Stimulated activated CD8-positive, alpha-beta memory T cell treated with anti-CD3 and anti-CD28 coated beads, Interleukin-15, amount 100 ng/mL, for 4 hours (primary cell): ENCODE measurements around the gene KLHDC7B.
"Not testable (repeated sequence)": the region's sequence is repeated elsewhere in the genome, so short reads cannot be mapped to it uniquely, and the experiment has no call there.

Experiments
- DNase-seq, 2 donors: peaks; one replicate each; pipeline ENCODE4 v3.0.0-alpha.2; 2020; ENCODE audit warnings: low read depth in 2 of 2

Gene KLHDC7B

DNA sequence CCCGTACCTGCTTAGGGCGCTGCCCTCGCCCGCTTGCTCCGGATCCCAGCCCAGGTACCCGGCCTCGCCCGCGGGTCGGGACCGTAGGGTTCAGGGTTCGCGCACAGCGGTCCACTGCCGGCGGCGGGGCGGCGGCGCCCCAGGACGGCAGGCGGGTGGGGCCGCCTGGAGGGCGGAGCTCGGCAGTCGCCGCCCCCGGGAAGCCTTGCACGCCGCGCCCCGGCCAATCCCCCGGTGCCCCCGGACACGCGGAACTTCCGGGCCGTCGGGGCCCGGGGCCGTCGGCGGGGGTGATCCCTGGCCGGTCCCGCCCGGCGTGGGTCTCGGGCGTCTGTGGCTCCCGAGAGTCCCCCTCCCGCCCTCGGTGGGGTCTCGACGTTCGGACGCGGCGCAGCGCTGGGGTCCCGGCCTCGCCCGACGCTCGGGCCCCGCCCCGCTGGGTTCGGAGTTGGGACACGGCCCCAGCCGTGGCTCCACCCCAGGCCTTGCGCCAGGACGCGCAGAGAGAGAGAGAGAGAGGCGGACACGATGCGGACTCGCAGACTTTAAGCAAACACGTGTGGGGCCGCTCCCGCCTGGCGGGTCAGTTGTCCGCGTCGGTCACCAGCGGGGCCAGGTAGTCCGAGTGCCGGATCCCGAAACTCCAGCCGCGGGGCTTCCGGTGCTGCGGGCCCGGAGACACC lies 15.7 kb upstream of the KLHDC7B start, which contains the start of gene TYMP:
TSS of gene TYMP (minus strand) at position 116 of the 683 bp plus-strand sequence. CDS start 303 bp downstream, outside the sequence.
- DNase-seq: peak in 1 of 2 donors; percentile 61

DNA sequence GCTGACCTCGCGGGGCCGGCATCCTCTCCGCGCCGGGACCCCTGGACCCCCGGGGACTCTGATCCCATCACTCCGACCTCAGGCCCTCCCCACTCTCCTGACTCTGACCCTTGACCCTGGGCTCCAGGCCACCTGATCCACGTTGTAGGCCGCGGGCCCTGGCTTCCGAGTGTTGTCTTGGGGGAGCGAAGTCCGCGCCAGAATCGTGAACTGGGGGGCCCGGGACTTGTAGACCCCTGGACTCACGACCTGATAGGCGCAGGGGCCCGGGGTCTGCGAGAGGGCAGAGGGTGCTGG lies 15.2 kb upstream of the KLHDC7B start:
- DNase-seq: no peak

DNA sequence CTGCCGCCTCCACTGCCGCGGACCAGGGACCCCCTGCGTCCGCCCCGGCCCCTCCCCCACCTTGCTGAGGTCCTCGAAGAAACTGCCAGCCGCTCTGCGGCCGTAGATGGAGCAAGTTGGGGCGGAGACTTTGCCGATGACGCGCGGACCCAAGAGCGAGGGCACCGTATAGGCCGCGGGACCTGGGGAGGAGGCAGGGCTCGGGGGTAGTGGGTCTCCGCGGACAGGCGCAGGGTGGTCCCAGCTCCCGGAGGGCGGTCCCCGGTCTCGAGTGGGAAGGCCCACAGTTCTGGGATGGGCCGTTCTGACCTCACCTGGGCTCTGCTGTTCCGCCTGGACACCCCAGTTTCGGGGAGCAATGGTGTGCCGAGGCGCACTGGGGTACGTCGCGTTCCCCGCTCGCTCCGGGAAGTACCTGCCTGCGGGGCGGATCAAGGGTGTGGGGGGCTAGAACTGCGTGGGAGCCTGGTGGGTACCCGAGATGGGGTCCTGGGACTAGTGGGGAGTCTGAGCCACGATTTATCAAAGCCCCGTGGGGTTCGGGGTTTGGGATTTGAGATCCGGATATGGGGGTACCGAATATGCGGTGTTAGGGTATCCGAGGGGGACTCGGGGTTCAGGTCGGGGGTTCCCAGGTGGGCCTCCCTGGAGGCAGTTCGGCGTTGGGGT lies 14.7 kb upstream of the KLHDC7B start:
- DNase-seq: peak; percentile 69 to 72

DNA sequence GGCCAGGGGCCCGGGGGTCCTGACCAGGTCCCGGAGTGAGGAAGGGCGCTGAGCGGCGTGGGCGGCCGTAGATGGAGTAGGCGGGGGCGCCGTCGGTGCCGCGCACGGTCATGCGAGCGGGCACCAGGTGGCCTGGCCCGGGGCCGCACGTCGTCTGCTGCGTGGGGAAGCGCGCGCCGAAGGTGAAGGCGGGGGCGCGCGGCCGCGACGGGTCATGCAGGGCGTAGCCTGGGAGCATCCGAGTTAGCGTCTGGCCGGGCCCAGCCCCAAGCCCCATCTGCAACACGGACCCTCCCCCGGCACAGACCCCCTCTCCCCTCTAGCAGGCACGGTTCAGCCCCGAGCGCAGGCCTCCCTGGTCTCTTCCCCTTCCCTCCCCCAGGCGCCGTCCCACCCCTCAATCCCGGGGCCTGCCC lies 14.1 kb upstream of the KLHDC7B start:
- peak in 1 of 2 donors; percentile 60 for DNase-seq

DNA sequence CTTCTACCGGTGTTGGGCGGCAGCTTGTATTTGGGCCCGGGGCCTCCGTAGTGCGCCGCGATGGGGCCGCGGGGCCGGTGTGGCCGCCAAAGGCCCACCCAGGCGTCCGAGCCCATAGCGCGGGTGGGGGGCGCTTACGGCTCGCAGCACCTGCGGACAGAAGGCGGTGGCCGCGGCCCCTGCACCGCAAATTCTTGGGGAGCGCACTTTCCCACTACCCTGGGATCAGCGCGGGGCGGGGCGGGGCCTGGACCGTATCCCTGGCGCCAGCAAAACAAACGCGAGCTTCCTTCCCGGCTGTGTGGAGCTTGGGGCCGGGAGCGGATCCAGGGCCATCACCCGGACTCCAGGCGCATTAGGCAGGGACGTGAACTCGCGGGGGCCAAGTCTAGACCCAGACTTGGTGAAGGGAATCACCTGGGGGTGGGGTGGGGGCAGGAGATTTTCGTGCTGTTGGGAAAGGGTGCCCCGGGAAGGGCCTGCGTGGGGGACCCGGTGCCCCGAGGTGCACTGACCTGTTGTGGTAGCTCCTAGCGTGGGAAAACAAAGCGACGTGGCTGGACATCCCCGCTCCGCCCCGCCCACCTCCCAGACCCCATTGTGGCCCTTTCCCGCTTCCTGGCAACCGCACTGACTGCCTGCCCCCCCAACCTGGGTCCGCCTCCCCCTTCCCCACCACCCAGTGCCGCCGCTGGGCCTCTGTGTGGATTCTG lies 13.6 kb upstream of the KLHDC7B start:
- DNase-seq: no peak

DNA sequence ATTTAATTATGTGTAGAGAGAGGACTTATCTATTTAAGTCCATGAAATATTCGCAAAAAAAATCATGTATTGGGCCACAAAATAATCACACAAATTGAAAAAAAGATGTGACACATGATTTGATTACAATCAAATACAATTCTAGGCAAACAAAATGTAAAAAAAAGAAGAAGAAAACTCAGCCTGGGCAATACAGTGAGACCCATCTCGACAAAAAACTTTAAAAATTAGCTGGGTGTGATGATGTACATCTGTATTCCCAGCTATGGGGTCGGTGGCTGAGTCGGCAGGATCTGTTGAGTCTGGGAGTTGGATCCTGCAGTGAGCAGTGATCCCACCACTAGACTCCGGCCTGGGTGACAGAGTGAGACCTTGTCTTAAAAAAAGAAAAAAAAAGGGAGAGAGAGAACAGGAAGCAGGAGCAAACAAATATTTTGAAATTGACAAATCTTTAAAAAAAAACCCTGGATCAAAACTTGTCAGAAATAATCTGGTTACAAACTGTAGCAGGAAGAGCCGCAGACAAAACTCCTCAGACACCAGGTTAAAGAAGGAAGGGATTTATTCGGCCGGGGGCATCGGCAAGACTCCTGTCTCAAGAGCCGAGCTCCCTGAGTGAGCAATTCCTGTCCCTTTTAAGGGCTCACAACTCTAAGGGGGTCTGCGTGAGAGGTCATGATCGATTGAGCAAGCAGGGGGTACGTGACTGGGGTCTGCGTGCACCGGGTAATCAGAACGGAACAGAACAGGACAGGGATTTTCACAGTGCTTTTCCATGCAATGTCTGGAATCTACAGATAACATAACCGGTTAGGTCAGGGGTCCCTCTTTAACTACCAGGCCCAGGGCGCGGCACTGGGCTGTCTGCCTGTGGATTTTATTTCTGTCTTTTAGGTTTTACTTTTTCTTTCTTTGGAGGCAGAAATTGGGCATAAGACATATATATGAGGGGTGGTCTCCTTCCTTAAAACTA lies 12.6 kb upstream of the KLHDC7B start:
- DNase-seq: no peak

DNA sequence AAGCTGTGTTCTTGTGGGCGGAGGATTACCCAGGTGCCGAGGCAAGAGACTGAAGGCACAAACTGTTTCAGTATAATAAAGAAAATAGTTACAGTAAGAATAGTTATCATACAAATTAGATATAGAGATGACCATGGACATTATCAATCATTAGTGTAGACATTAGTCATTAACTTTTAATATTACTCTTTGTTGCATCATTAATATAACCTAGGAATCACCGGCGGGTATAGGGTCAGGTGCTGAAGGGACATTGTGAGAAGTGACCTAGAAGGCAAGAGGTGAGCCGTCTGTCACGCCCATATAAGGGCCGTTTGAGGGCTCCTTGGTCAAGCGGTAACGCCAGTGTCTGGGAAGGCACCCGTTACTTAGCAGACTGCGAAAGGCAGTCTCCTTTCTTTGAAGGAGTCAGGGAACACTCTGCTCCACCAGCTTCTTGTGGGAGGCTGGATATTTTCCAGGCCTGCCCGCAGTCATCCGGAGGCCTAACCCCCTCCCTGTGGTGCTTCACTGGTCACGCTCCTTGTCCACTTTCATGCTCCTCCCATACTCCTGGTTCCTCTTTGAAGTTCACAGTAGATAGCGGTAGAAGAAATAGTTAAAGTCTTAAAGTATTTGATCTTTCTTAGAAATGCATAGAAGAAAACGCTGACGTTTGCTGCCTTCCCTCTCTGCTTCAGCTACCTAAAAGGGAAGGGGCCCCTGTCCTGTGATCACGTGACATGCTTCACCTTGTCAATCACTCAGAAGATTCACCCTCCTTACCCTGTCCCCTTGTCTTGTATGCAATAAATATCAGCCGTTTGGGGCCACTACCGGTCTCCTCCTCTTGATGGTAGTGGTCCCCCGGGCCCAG lies 11.6 kb upstream of the KLHDC7B start:
- DNase-seq: not testable (repeated sequence)

DNA sequence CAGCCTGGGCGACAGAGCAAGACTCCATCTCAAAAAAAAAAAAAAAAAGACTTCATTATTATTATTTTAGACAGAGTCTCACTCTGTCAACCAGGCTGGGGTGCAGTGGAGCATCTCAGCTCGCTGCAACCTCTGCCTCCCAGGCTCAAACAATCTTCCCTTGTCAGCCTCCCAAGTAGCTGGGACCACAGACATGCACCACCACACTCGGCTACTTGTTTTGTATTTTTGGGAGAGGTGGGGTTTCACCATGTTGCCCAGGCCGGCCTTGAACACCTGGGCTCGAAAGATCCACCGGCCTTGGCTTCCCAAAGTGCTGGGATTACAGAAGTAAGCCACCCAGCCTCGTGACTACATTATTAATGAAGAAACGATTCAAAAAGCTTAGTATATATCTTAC lies 10.6 kb upstream of the KLHDC7B start:
- DNase-seq: no peak

DNA sequence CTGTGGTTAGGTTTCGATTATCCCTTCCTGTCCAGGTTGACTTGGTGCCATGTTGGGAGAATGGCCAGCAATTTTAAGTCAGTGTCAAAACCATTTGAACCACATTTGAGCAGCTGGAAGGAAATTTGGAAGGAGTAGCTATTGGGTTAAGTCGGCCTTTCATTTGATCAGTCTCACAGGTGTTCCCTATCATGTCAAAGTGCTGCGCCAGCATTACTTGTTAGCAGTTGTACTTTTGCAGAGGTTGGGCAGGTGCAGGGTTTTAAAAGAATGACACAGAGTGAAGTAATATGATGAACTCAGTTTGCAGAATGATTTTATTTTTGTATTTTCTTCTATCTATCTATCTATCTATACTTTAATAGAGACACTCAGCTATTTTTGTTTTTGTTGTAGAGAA lies 9.5 kb upstream of the KLHDC7B start:
- DNase-seq: no peak

DNA sequence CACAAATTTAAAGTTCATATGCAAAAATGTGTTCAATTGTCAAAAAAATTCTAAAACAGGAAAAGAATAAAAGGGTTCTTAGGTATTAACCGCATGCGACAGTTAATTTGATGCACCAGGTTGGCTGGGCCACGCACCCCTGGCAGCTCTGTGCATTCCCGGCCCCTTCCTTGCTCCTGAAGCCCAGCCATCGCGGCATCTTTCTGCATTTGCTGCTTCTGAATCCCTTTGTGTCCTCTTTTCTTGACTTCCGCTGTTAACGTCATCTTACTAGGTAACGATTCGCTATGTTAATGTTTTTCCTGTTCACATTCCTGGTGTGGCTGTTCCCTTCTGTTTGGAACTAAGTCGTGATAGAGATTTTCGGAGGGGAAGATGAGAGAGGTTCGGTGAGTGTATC lies 7.9 kb upstream of the KLHDC7B start:
- no peak for DNase-seq

DNA sequence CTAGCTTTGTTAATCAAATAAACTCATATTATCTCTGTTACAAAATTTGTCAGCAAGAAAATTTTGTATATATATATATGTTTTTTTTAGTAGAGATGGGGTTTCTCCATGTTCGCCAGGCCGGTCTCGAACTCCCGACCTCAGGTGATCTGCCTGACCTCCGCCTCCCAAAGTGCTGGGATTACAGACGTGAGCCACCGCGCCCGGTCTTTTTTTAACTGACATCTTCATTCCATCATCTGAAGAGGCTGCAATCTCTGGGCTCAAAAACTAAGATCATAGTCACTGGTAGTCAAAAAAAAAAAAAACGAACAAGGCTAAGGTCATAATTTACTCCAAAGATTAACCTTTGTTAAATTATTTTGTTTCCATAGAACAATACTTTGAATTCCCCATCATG lies 5.3 kb upstream of the KLHDC7B start:
- DNase-seq: no peak

DNA sequence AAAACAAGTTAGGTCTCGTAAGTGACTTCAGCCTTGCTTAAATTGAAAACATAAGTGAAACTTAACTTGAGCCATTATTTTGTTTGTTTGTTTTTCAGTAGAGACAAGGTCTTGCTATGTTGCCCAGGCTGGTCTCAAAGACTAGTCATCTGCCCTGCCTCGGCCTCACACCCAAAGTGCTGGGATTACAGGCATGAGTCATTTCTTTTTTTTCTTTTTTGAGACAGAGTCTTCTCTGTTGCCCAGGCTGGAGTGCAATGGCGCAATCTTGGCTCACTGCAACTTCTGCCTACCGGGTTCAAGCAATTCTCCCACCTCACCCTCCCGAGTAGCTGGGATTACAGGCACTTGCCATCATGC lies 4.1 kb upstream of the KLHDC7B start:
- not testable (repeated sequence) for DNase-seq

DNA sequence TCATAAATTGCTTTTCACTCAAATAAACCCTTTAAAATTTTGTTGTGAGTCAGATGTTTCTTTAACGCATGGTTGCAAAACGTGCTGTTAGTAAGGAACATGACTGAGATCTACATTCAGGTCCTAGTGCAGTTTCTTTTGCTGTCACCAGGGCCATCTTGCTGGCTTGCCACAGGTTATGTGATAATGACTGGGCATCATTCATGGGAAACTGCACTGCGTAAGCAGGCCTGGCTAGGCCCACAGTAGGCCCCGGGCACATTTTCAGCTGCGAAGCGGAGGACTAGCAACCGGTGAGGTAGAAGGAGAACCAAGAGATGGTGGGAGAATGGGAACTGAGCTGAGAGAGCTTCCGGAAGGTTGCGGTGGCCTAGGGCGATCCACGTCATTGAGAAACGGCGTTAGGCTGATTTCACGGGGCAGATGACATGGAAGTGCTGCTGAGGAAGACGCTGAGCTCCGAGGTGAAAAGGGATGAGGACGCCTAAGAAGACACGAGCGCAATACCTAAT lies 3.2 kb upstream of the KLHDC7B start:
- no peak for DNase-seq

DNA sequence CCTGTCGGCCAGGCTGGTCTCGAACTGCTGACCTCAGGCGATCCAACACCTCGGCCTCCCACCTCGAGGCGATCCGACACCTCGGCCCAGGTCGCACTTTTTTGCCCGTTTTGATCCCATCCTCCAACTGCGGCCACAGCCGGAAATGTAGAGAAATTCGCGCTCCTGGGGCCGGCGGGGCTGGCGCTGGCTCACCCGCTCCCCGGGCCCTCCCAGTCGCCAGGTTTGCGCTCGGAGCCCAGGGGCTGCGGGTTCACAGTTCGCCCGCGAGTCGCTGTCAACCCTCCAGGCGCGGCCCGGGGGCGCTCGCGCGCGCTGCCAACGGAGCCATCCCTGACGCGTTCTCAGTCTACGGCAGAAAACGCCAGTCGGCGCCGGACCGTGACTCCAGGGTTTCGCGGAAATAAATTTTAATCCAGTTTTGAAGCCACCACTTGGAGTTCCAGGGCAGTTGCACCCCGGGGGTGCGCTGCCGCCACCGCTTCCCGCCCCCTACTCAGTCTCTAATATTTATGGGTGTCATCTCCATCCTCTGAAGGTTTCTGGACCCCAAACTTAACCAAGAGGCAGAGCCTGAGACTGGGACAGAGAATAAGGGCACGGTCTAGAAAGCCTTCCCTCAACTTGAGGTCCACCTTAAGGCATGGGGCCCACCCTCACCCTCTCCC lies 1.5 kb upstream of the KLHDC7B start:
- DNase-seq: peak; percentile 68 to 70

DNA sequence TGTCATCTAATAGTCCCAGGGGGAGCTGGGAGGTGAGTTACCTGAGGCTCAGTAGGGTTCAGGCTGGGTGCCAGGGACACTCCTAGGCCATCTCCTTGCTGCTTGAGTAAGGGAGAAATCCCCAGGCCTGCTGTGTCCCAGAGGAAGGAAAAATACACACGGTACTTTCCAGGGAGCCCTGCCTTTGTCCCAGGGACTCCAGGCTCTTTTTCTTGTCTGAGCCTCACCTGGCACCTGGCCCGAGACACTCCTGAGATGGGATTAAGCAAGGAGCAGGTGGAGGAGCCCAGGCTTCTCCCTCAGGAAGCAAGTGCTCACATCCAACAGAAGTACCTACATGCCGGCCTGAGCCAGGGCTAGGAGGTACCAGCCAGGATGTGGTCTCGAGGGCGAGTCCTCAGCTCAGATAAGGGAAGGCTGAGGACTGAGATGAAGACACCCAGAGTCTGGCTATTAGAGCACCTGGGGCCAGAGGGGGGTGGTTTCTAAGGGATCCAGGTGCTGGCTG lies 899 bp upstream of the KLHDC7B start:
- no peak for DNase-seq

DNA sequence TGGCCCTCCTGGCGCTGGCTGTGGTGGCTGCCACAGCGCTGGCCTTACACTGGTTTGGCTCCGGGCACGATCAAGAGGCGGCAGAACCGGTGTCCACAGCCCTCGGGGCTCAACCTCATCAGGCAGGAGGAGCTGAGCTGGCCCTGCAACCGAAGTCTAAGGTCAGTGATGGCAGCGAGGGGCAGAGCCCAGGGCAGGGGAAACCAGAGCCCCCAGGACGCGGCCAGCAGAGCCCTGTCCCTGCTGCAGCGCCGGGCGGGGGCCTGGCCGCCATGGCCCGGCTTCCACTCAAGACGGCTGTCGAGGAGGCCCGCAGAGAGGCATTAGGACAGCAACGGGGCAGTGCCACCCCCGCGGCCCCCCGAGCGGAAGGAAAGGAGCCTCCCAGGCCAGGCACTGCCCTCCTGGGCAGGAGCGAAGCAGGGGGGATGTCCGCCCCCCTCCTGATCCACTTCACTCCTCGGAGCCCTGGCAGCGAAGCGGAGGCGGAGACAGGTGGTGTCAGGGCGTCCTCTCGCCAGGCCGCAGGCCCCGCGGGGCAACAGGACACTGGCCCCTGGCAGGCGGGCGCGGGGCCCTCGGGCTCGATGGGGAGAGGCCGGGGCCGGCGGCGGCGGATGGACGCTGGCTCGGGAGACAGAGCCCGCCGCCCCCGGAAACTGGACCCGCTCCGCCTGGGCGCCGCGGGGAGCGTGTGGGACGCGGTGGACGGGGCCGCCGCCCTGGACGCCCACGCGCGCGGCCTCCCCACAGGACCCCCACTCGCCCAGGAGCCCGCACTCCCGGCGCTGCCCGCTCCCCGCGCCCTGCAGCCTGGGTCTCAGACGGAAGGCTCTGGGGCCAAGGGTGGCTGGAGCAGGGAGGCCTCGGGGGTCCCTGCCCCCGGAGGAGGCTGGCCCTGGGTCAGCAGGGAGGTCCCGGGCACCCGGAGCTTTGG lies 895 bp downstream of the KLHDC7B start:
- no peak for DNase-seq

DNA sequence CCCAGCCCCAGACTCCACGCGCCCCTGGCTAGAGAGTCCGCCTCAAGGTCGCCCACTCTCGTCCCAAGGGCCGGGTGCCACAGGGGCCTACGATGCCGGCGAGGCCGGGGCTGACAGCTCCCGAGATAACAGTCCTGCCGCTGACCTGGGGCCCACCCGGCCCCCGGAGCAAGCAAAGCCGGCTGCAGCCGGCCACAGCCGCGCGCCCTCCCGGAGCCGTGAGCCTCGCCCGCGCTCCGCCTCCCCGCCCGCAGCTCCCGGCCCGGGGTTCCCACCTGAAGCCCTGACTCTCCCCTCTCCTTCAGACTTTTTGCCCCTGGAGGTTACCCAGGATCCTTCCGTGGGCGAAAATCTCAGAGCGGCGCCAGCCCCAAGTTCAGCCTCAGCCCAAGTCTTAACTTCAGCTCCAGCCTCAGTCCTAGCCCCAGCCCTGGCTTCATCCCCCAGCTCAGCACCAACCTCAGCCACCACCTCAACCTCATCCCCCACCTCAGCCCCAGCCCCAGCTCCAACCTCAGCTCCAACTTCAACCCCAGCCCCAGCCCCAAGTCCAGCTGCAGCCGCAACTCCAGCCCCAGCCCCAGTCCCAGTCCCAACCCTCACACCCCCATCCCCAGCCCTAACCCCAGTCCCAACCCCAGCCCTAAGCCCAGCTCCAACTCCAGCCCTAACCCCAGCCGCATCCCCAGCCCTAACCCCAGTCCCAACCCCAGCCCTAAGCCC lies 1.7 kb downstream of the KLHDC7B start:
- no peak for DNase-seq
